Brain microvascular endothelial cell (primary cell): ENCODE data around the gene AFAP1L2.

Source experiments
- DNase-seq: peaks from one replicate; pipeline ENCODE4 v3.0.0-alpha.2; 2020
- H3K27ac ChIP-seq: fragments of 250-450 bp; sonication (Bioruptor Pico); 2 replicates; pipeline ENCODE4 v1.5.1; 2020; ENCODE audit warnings: mild to moderate bottlenecking, moderate library complexity
- H3K27me3 ChIP-seq: fragments of 250-450 bp; sonication (Bioruptor Pico); replicated peaks from 2 replicates; pipeline ENCODE4 v1.5.1; 2020; ENCODE audit warnings: mild to moderate bottlenecking
- H3K36me3 ChIP-seq: fragments of 250-450 bp; sonication (Bioruptor Pico); replicated peaks from 2 replicates; pipeline ENCODE4 v1.5.1; 2020; ENCODE audit warnings: mild to moderate bottlenecking
- H3K4me3 ChIP-seq: 2 replicates; pipeline ENCODE4 v1.5.1; 2011; ENCODE audit warnings: low read depth, mild to moderate bottlenecking, control low read depth, low read length, moderate library complexity
- CTCF ChIP-seq: IDR thresholded peaks from 2 replicates; pipeline ENCODE4 v1.5.1; 2011; ENCODE audit warnings: low read depth, mild to moderate bottlenecking, moderate library complexity, low read length, control low read depth, inconsistent platforms; ENCODE audit errors: missing control alignments
- in situ Hi-C: cut with HindIII; loops from 2 replicates; pipeline ENCODE4 v1.10.0; 2017; ENCODE audit warnings: low sequenced_read_pairs, low pct_ligation_motif_present

The AFAP1L2 gene

GRCh38 chr10:114246679-114247305, 157.5 kb downstream of the AFAP1L2 start:
- in situ Hi-C loops, result no loop called here
- Histone ChIP-seq H3K27ac (no peak overlapping the region), H3K4me3 (no peak overlapping the region), H3K27me3 (peaks cover 27% of the 10 kb centered on the region), H3K36me3 (no peaks in the 10 kb centered on the region)
- no peak for TF ChIP-seq CTCF
- DNase-seq, result no peak

GRCh38 chr10:114245121-114245791, 159.0 kb downstream of the AFAP1L2 start:
- H3K27ac ChIP-seq, result no peak overlapping the region
- in situ Hi-C loops, result no loop called here
- no peaks in the 10 kb centered on the region for H3K36me3 ChIP-seq
- DNase-seq, result no peak
- peaks cover 39% of the 10 kb centered on the region for H3K27me3 ChIP-seq
- no peak overlapping the region for H3K4me3 ChIP-seq
- TF ChIP-seq CTCF, result no peak
